Activated CD4-positive, alpha-beta T cell treated with anti-CD3 and anti-CD28 coated beads, Interleukin-2, amount 10 ng/mL, durations not matched to agents 24 days and 14 days (primary cell): Measurements from ENCODE around the gene STK38L. TPM values are rescaled to one million over a fixed set of nuclear protein-coding genes. Genes with fewer than 3 reads are reported as not detected.

Experiments
- DNase-seq: peaks from one replicate; pipeline ENCODE4 v3.0.0; 2022
- H3K27ac Mint-ChIP-seq: one replicate; pipeline ENCODE4 v1.8.0; 2022; ENCODE audit warnings: mild to moderate bottlenecking, mixed read lengths
- H3K27me3 Mint-ChIP-seq: one replicate; pipeline ENCODE4 v1.8.0; 2022; ENCODE audit warnings: mixed read lengths
- H3K36me3 Mint-ChIP-seq: one replicate; pipeline ENCODE4 v1.8.0; 2022; ENCODE audit warnings: low read depth, mild to moderate bottlenecking, mixed read lengths
- H3K4me1 Mint-ChIP-seq: one replicate; pipeline ENCODE4 v1.8.0; 2021; ENCODE audit warnings: mixed read lengths
- H3K4me3 Mint-ChIP-seq: one replicate; pipeline ENCODE4 v1.8.0; 2022; ENCODE audit warnings: mild to moderate bottlenecking, moderate library complexity, mixed read lengths
- H3K9me3 Mint-ChIP-seq: one replicate; pipeline ENCODE4 v1.8.0; 2021; ENCODE audit warnings: mixed read lengths
- intact Hi-C: fragments of 100-400 bp; cut with micrococcal nuclease; formaldehyde crosslinking; loops from one replicate; pipeline ENCODE4 v1.15.1; 2023
- total RNA-seq: library from RNA; stranded (reverse); gene quantifications from 2 replicates; pipeline ENCODE4 v1.2.3, GENCODE V29; 2022

STK38L gene
- total RNA-seq, 1 donor from 2014 or later, result 22.8 TPM

DNA sequence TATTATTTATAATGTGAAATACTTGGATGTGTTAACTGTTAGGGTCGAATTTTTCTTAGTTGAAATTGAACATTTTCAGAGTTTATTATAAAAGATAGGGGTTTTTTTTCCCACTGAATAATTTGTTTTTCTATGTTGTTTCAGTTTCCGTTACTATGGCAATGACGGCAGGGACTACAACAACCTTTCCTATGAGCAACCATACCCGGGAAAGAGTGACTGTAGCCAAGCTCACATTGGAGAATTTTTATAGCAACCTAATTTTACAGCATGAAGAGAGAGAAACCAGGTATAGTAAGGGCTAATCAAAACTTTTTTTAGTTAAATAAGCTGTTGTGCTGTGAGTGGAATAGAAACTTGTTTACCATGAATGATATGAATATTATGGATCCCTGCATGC, 53.5 kb downstream of the STK38L start:
- Mint-ChIP-seq H3K9me3 (no peaks in the 10 kb centered on the region), H3K4me1 (peaks cover 9% of the 10 kb centered on the region), H3K36me3 (peaks cover 22% of the 10 kb centered on the region), H3K4me3 (no peak overlapping the region), H3K27me3 (no peaks in the 10 kb centered on the region), H3K27ac (peak overlapping the region; percentile 72)
- intact Hi-C loops, result no loop called here
- no peak for DNase-seq

DNA sequence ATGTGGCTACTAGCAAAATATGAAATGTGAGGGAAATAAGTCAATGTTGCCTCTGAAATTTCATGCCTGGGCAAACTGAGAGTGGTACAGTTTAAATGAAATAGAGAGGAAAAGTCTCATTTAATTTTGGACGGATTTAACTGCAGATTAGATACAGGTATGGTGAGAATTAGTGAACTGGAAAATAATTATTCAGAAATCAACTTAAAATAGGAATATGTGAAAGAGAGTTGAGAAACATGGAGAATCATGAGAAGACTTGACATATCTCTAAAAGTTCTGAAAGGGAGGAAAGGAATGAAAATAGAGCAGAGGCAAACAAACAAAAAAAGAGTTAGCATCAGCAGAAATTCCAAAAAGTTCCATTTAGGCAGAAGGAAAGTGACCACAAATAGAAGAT, 55.0 kb downstream of the STK38L start:
- H3K9me3 Mint-ChIP-seq, result no peaks in the 10 kb centered on the region
- DNase-seq, result no peak
- intact Hi-C loops, result no loop called here
- H3K36me3 Mint-ChIP-seq, result peaks cover 31% of the 10 kb centered on the region
- H3K27ac Mint-ChIP-seq, result no peak overlapping the region
- no peaks in the 10 kb centered on the region for H3K27me3 Mint-ChIP-seq
- H3K4me1 Mint-ChIP-seq, result peaks cover 9% of the 10 kb centered on the region
- no peak overlapping the region for H3K4me3 Mint-ChIP-seq

DNA sequence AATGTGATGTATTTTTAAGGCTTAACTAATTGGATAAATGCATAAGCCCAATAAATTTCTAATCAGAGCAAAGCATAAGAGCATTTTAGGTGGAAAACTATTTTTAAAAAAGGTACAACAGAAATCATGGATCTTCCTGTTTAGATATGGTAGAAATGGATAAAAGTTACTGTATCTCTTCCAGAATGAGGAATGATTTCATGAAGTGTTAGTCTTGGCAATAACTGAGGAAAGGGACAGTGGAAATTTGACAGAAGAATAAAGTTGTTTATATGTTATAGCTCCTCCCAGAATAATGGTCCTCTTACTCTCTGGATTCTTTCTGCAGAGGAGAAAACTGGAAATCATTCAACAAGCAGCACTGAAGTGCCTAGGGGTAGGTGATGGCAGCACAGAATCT, 56.1 kb downstream of the STK38L start:
- Mint-ChIP-seq H3K36me3 (peaks cover 31% of the 10 kb centered on the region), H3K4me3 (no peak overlapping the region), H3K4me1 (peaks cover 9% of the 10 kb centered on the region), H3K9me3 (no peaks in the 10 kb centered on the region), H3K27me3 (no peaks in the 10 kb centered on the region), H3K27ac (no peak overlapping the region)
- intact Hi-C loops, result no loop called here
- DNase-seq, result no peak

DNA sequence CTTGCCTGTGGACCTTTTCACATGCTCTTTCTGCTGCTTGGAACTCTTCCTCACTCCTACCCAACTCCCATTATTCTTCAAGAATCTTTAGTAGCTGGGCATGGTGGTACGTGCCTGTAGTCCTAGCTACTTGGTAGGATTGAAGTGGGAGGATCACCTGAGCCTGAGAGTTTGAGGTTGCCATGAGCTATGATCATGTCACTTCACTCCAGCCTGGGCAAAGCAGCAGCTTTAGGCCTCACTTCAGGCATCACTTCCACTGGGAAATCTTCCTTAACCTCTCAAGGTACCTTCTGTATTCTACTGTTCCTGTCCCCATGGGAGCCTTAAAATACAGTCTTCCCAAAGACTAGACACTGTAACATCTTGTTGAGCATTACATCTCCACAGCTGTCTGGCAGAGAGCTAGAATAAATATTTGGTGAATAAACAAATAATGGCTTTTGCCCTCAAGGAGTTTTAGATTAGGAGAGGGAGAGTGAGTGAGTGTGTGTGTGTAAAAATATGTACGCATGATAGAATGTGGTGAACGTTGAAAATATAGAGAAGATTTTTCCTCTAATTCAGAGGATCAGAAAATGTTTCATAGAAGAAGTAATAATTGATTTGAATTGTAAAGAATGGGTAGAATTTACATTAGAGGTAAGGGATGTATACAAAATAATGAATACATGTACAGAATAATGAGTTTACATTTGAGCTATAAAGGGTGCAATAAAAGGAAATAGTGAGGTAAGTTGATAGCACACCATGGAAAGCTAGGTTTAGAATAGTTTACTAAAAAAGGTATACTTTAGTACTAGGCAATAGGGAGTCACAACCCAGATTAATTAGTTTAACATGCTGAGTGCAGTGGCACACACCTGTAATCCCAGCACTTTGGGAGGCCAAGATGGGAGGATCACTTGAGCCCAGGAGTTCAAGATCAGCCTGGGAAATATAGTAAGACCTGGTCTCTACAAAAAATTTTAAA, 59.3 kb downstream of the STK38L start:
- Mint-ChIP-seq H3K36me3 (peaks cover 25% of the 10 kb centered on the region), H3K4me3 (no peak overlapping the region), H3K27me3 (no peaks in the 10 kb centered on the region), H3K4me1 (peaks cover 5% of the 10 kb centered on the region), H3K27ac (no peak overlapping the region), H3K9me3 (no peaks in the 10 kb centered on the region)
- no peak for DNase-seq
- intact Hi-C loops, result no loop called here

DNA sequence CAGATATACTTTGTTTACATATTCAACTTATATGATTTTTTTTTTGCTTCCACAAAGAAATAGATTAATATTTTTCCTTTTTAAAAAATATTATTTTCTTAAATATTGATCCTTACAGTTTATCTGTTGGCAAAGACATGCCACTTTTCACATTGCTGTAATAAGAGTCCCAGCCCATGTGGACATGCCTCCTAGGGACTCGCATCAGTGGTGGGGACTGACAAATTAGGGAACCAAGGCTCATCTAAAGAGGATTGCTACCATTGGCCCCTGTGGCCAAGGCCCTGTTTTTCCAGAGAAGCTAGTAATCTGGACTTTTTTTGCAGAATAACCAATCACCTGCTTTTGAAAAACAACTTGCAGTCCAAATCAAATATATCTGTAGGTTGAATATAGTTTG, 60.8 kb downstream of the STK38L start:
- Mint-ChIP-seq H3K36me3 (peaks cover 21% of the 10 kb centered on the region), H3K9me3 (no peaks in the 10 kb centered on the region), H3K27ac (no peak overlapping the region), H3K4me1 (peaks cover 10% of the 10 kb centered on the region), H3K4me3 (no peak overlapping the region), H3K27me3 (no peaks in the 10 kb centered on the region)
- intact Hi-C loops, result loop anchor here (1.0 to 5.0 kb wide), 3 partner anchors 63 to 453 kb away; partner anchors contain the start of gene STK38L
- DNase-seq, result no peak

DNA sequence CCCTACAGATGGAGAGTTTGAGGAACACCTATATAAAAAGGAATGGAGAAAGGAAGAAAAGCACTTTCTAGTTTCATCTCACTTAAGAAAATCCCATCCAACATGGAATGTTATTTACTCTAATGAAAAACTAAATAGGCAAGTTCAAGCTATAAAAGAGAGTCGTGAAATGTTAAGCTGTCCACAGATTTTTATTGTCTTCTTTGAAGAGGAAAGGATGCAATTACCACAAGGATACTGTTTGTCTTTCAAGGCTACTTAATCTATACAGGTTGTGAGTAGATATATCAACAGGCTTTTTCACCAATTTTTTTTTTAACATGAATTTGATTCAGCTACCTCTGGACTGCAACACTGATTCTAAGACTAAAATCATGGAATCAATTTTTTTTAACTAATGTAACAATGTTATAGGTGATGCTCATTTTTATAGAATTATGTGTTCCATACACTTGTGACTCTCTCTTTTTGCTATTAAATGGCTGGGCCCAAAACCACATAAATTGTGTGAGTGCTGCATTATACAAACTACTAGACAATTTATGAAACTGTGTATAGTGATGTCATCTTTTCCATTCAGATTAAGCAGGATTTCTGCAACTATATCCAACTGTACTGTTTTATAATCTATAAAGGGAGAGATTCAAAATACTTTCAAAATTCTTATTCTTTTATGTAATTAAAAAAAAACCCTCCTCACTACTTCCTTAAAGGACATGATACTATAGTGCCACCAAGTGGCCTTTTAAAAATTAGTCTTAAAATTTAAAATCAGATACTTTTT, 61.8 kb downstream of the STK38L start:
- H3K36me3 Mint-ChIP-seq, result peaks cover 20% of the 10 kb centered on the region
- intact Hi-C loops, result loop anchor here (1.0 to 5.0 kb wide), 5 partner anchors 64 to 454 kb away; partner anchors contain the start of genes STK38L and TM7SF3
- no peaks in the 10 kb centered on the region for H3K27me3 Mint-ChIP-seq
- DNase-seq, result no peak
- no peaks in the 10 kb centered on the region for H3K9me3 Mint-ChIP-seq
- H3K4me1 Mint-ChIP-seq, result peaks cover 11% of the 10 kb centered on the region
- H3K4me3 Mint-ChIP-seq, result no peak overlapping the region
- H3K27ac Mint-ChIP-seq, result no peak overlapping the region

DNA sequence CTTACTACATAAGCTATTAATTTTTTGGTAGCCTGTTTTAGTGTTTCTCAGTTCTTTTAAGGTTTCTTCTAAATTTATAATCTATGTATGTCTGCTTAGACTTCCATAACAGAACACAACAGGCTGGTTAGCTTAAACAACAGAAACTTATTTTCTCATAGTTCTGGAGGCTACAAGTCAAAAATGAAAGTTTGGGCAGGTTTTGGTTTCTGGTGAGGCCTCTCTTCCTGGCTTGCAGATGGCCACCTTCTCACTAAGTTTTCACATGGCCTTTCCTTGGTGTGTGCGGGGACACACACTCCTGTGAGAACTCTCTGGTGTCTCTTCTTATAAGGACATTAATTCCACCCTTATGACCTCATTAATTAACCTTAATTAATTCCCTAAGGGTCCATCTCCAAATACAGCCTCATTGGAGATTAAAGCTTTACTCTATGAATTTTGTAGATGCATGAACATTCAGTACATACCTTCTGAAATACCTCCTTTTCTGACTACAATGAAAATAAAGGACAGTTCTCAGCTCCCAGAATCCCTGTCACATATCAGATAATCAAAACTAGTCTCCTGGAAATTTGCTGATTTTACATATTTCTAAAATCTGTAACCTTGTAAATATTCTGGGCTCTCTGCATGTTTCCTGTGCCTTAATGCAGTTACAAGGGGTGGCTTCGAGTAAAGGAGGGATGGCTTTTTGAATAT, 65.4 kb downstream of the STK38L start:
- Mint-ChIP-seq H3K4me1 (peaks cover 11% of the 10 kb centered on the region), H3K27me3 (no peaks in the 10 kb centered on the region), H3K27ac (no peak overlapping the region), H3K4me3 (no peak overlapping the region), H3K9me3 (no peaks in the 10 kb centered on the region), H3K36me3 (peaks cover 23% of the 10 kb centered on the region)
- intact Hi-C loops, result loop anchor here (5.0 kb wide), 2 partner anchors 67 to 457 kb away; partner anchors contain the start of gene STK38L
- peak; percentile 60 for DNase-seq

DNA sequence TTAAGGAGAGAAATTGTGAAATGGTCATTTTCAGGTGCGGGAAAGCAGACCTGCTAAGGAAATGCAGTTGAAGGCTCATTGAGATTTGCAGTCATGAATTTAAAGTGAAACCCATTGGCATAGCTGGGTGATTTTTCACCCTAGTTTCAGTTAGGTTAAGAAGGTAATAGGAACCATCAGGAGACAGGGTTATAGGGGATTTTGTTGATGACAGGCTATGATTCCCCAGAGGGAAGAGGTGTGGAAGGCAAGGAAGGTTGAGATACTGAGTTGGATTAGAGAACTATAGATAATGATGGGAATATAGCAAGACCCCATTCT, 65.9 kb downstream of the STK38L start:
- peaks cover 23% of the 10 kb centered on the region for H3K36me3 Mint-ChIP-seq
- intact Hi-C loops, result loop anchor here (5.0 kb wide), 2 partner anchors 68 to 458 kb away; partner anchors contain the start of gene STK38L

DNA sequence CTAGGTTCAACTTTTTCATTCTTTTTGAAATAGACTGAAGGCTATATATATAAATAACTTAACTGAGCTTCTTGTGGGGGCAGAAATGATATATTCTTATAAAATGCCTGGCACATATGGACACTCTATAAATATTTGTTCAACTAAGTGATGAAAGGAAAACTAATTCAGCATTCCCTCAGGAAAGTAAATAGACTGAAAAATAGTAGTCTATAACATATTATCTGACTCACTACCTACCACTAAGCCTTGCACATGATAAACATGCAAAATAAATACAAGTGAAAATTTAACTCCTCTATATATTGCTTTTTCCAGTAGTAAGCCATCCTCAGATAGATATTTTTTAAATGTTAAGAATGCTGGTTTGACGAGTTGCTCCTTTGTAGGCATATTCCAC, 72.9 kb downstream of the STK38L start:
- no peaks in the 10 kb centered on the region for H3K27me3 Mint-ChIP-seq
- H3K27ac Mint-ChIP-seq, result no peak overlapping the region
- no peaks in the 10 kb centered on the region for H3K4me1 Mint-ChIP-seq
- DNase-seq, result no peak
- peaks cover 25% of the 10 kb centered on the region for H3K36me3 Mint-ChIP-seq
- H3K4me3 Mint-ChIP-seq, result no peak overlapping the region
- no peaks in the 10 kb centered on the region for H3K9me3 Mint-ChIP-seq
- intact Hi-C loops, result no loop called here

More for the DNA sequence above, 65.9 kb downstream of the STK38L start:
- Mint-ChIP-seq H3K9me3 (no peaks in the 10 kb centered on the region), H3K4me3 (no peak overlapping the region), H3K27ac (no peak overlapping the region), H3K4me1 (peaks cover 11% of the 10 kb centered on the region), H3K27me3 (no peaks in the 10 kb centered on the region)
- peak; percentile 41 for DNase-seq

DNA sequence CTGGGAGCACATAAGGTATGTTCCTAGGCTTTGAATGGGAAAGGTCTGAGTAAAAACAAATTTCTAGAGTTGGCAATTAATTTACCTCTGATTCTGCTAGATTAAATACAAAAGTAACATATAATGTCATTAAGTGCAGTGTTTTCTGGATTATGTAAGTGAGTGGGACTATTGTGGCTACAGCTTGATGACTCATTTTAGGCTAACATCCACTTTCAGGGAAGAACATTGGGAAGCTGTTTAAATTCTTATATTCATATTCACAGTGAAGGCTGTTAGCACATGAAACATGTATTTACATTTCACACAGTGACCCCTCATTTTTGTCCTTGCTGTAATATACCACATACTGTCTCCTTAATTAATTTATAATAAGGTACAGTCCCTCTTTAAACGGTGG, 75.3 kb downstream of the STK38L start:
- intact Hi-C loops, result no loop called here

DNA sequence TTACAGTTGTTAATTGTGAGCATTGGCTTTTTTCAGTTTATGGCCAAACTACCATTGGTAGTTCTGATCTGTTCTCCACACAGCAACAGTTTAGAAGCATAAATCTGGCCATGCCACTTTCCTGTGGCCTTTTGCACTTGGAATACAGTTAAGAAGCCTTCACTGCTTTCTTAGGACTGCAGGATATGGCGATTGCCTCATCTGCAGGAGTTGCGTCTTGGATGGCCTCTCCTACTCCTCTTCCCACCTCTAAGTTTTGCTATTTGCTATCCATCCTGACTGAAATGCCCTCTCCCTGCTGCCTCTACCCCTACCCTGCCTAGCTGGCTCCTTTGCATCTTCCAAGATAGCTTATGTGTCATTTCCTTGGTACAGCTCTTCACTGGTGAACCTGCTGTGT, 75.8 kb downstream of the STK38L start:
- Mint-ChIP-seq H3K9me3 (no peaks in the 10 kb centered on the region), H3K36me3 (peaks cover 27% of the 10 kb centered on the region)

More for the DNA sequence above, 75.3 kb downstream of the STK38L start:
- H3K4me3 Mint-ChIP-seq, result no peak overlapping the region
- peaks cover 27% of the 10 kb centered on the region for H3K36me3 Mint-ChIP-seq
- no peak for DNase-seq
- no peak overlapping the region for H3K27ac Mint-ChIP-seq
- H3K9me3 Mint-ChIP-seq, result no peaks in the 10 kb centered on the region
- no peaks in the 10 kb centered on the region for H3K27me3 Mint-ChIP-seq
- peaks cover 2% of the 10 kb centered on the region for H3K4me1 Mint-ChIP-seq

DNA sequence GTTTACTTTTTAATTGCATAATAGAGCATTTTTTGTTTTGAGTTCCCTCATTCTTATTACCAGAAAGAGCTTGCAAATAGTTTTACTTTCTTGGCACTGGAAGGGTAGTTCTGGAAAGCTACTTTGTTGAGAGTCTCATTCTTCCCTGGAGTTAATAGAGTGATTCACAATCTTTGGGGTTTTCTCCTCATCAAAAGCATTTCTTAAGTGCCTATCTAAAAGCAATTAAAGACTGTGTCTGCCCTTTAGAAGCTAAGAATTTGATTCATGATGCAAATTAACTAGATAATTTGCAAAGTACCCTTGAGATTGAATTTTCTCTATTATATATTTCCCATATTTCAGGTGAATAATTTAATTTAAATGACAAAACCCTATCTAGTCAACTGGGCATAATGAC, 80.4 kb downstream of the STK38L start:
- H3K36me3 Mint-ChIP-seq, result peaks cover 25% of the 10 kb centered on the region
- DNase-seq, result no peak
- no peaks in the 10 kb centered on the region for H3K9me3 Mint-ChIP-seq
- H3K27ac Mint-ChIP-seq, result no peak overlapping the region
- intact Hi-C loops, result no loop called here
- H3K4me3 Mint-ChIP-seq, result no peak overlapping the region
- no peaks in the 10 kb centered on the region for H3K27me3 Mint-ChIP-seq
- H3K4me1 Mint-ChIP-seq, result peaks cover 9% of the 10 kb centered on the region

More for the DNA sequence above, 75.8 kb downstream of the STK38L start:
- intact Hi-C loops, result no loop called here
- peak; percentile 43 for DNase-seq
- H3K4me3 Mint-ChIP-seq, result no peak overlapping the region
- H3K27me3 Mint-ChIP-seq, result no peaks in the 10 kb centered on the region
- H3K27ac Mint-ChIP-seq, result peak overlapping the region; percentile 20
- peaks cover 2% of the 10 kb centered on the region for H3K4me1 Mint-ChIP-seq

DNA sequence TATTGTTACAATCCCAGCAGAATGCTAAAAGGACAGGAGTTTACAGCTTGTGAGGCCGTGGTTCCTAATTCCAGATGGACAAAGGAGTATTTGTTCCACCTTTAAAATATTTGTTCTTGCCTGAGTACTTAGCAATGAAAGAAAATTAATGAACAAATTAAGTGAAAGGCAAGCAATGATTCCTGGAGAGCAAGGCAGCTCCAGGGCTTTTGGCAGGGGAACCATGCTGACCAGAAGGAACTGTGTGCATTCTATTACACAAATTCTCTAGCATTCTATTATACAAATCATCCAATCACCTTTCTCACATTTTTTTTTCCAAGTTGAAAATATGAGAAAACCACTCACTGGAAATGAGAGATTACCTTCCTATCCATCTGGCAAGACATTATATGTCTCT, 86.8 kb downstream of the STK38L start:
- Mint-ChIP-seq H3K4me3 (peak overlapping the region; percentile 95), H3K4me1 (peaks cover 51% of the 10 kb centered on the region), H3K27ac (peak overlapping the region; percentile 91), H3K36me3 (peaks cover 12% of the 10 kb centered on the region), H3K9me3 (no peaks in the 10 kb centered on the region), H3K27me3 (no peaks in the 10 kb centered on the region)
- intact Hi-C loops, result loop anchor here (2.0 to 5.0 kb wide), 8 partner anchors 51 to 1771 kb away; partner anchors contain the start of genes FGFR1OP2 and PPFIBP1
- no peak for DNase-seq
